ENCODE measurements around the gene COL12A1.

GRCh38 chr6:75108333-75108974 lies 97.4 kb downstream of the COL12A1 start:
- TF ChIP-seq CTCF (IDR thresholded peaks at IDR 0.05) (no peak), POLR2A (IDR thresholded peaks at IDR 0.05) (no peak)
